HG02981 (cell line): ENCODE data around the gene MZT2A.
A peak's percentile ranks its signal among the peaks of the same experiment; 100 is the strongest.
"Not testable (repeated sequence)": the region's sequence is repeated elsewhere in the genome, so short reads cannot be mapped to it uniquely, and the experiment has no call there.

Experiments
- ATAC-seq: cut with Tn5 transposase; IDR thresholded peaks from one replicate; pipeline ENCODE4 v1.9.1; 2021; ENCODE audit warnings: mild to moderate bottlenecking, moderate library complexity; ENCODE audit not compliant: unreplicated experiment

MZT2A gene

DNA sequence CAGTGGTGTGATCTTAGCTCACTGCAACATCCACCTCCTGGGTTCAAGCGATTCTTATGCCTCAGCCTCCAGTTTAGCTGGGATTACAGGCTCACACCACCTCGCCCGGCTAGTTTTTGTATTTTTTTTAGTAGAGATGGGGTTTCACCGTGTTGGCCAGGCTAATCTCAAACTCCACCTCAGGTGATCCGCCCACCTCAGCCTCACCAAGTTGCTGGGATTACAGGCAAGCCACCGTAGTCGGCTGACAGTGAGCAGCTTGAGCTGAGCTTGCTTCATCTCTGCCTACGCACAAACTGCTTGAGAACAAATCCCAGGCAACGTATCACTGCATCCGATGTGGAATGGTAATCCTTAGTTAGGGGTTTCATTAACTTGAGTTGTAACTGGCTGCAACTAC lies 24.5 kb downstream of the MZT2A start:
- not testable (repeated sequence) for ATAC-seq

DNA sequence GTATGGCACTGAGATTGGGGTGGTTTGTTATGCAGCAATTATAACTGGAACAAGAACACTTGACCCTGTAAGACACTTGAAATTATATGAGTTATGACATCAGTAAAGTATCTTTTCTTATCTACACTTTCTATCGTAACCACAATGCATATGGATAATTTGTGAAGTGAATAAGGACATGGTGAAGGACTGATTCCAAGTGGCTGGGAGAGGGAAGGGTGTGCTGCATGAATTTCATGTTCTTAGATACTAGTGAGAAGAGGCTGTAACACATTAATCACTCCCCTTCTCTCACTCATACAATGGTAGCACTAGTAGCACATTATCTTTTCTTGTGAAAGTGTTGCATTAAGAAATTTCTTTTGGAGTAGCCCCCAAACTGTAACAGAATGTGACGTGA lies 37.3 kb downstream of the MZT2A start:
- ATAC-seq = not testable (repeated sequence)

- peak; percentile 70 for ATAC-seq
These were observed 40.8 kb downstream of the MZT2A start for GRCh38 chr2:131451265-131451949.

GRCh38 chr2:131447981-131448380 lies 44.2 kb downstream of the MZT2A start:
- ATAC-seq = not testable (repeated sequence)

DNA sequence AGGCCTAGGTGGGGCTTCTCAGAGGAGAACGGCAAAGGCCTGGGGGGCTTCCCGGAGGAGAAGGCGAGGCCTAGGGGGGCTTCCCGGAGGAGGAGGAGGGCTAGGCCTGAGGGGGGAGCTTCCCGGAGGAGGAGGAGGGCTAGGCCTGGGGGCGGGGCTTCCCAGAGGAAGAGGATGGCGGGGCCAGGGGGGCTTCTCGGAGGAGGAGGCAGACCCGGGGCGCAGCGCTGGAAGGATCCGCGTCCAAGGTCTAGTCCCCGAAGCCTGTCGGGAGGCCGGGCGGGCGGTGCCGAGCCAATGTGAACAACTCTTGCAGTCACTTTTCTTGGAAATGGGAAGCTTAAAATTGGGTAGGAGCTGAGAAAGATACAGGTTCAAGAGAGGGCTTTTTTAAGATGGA lies 46.3 kb downstream of the MZT2A start:
- ATAC-seq = no peak

DNA sequence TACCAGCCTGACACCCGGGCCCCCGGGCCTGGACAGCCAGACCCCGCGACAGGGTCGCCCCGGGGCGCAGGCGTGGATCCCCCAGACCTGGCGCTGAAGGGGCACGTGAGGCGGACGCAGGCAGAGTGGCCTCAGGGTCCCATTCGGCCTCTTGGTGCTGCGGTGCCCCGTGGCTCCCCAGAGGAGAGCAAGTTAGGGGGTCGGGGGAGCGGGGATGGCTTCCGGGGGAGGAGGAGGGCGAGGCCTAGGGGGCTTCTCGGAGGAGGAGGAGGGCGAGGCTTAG lies 46.7 kb downstream of the MZT2A start:
- not testable (repeated sequence) for ATAC-seq

DNA sequence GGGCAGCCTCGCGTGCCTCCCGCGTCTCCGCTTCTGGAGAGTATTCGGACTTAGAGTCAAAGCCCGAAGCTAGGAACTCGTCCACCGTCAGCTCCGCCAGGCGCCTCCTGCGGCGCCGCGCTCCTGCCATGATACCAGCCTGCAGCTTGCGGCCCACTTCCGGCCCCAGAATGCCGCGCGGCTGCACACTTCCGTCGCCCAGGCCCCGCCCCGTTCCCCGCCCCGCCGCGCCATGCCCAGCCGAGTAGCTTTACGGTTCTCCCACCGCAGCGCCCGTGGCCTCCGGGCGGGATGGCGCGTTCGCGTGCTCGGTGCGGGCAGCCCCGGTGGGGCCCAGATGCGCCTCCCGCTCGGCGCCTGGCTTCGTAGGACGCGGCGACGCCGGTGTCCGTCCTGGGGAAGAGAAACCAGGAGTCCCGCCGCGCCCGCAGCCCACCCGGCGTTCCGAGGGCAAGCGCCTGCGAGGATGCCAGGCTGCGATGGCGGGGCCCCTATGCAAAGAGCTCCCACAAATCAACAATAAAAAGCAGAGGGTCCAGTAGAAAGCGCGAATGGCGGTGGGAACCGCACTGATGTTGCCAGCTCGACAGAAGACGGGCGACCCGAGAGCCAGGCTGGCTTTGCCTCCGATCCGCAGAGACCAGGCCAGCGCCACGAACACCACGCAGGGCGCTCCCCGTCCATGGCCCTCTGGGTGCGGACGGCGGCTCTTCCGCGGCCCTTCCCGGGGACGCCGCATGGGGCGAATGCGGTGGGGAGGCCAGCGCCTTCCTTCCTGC lies 47.3 kb downstream of the MZT2A start:
- ATAC-seq = not testable (repeated sequence)

DNA sequence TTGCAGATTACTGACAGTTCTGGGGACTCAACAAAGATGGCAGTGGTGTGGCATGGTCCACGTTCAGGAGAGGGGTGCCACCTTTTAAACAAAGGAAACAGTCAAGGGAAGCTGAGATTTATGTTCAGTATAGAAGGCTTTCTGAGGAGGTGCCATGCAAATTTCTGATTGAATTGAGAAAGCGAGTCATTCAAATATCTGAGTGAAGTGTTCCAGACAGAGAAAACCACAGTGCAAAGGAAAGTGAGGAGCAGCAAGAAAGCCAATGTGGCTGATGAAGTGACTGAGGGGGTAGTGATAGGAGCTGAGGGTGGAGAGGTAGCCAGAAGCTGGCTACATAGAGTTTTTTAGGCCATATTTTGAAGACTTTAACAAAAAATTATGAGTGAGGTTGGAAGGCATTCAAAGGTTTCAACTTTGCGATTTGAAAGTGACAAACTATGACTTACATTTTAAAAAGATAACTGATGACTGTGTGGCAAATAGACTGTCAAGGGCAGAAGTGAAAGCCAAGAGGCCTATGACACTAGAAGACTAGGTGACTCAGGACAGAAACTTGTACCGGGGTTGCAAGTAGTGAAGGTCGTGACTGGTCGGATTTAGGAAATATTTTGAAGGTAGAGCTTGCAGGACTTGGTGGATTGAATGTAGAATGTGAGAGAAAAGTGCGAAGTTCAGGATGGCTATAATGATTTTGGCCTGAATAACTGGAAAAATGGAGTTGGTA lies 51.3 kb downstream of the MZT2A start:
- ATAC-seq = not testable (repeated sequence)
